ENCODE measurements around the gene TSEN54.

TSEN54 gene

GRCh38 chr17:75488693-75489510 is 27.4 kb upstream of the TSEN54 start:
- no peak for DNase-seq

- DNase-seq = no peak
Measured at GRCh38 chr17:75489511-75489955, 26.8 kb upstream of the TSEN54 start.

GRCh38 chr17:75490173-75490743 is 26.1 kb upstream of the TSEN54 start:
- DNase-seq = no peak

GRCh38 chr17:75490953-75491649 is 25.2 kb upstream of the TSEN54 start:
- DNase-seq = no peak

- DNase-seq = no peak
Measured at GRCh38 chr17:75491680-75492079, 24.6 kb upstream of the TSEN54 start.

- DNase-seq = no peak
Measured at GRCh38 chr17:75492555-75493168, 23.7 kb upstream of the TSEN54 start.

- DNase-seq = no peak
Measured at GRCh38 chr17:75493476-75494129, 22.7 kb upstream of the TSEN54 start.

GRCh38 chr17:75494326-75494877 is 21.9 kb upstream of the TSEN54 start:
- no peak for DNase-seq

GRCh38 chr17:75496005-75496404 is 20.3 kb upstream of the TSEN54 start:
- no peak for DNase-seq

- DNase-seq = no peak
Measured at GRCh38 chr17:75498039-75498725, 18.1 kb upstream of the TSEN54 start.

- no peak for DNase-seq
Measured at GRCh38 chr17:75498726-75499213, 17.6 kb upstream of the TSEN54 start.

GRCh38 chr17:75499313-75500022 is 16.9 kb upstream of the TSEN54 start:
- no peak for DNase-seq

GRCh38 chr17:75500419-75501216 is 15.7 kb upstream of the TSEN54 start:
- no peak for DNase-seq

GRCh38 chr17:75501378-75502071 is 14.8 kb upstream of the TSEN54 start:
- DNase-seq = no peak

- no peak for DNase-seq
Measured at GRCh38 chr17:75502072-75502720, 14.1 kb upstream of the TSEN54 start.

GRCh38 chr17:75502721-75503329 is 13.5 kb upstream of the TSEN54 start:
- DNase-seq = no peak

GRCh38 chr17:75503337-75503950 is 12.9 kb upstream of the TSEN54 start:
- DNase-seq = no peak

- no peak for DNase-seq
Measured at GRCh38 chr17:75503976-75504346, 12.4 kb upstream of the TSEN54 start.
